ENCODE data around the gene PLA2G2A. TPM values are rescaled to one million over a fixed set of nuclear protein-coding genes. Genes with fewer than 3 reads are reported as not detected.
A peak's percentile ranks its signal among the peaks of the same experiment; 100 is the strongest.

PLA2G2A gene
- total RNA-seq, 2 donors from 2014 or later = 9.3 to 57.7 TPM

- peaks cover 7% of the 10 kb centered on the region for H3K4me1 ChIP-seq
These were observed 896 bp upstream of the PLA2G2A start for GRCh38 chr1:19980314-19980713.

GRCh38 chr1:19978143-19978542 lies 1.3 kb downstream of the PLA2G2A start:
- Histone ChIP-seq H3K27ac (no peak overlapping the region), H3K4me3 (no peak overlapping the region), H3K9me3 (no peaks in the 10 kb centered on the region), H3K36me3 (replicated peaks in 1 of 2; ENCODE audit: insufficient read depth in 1 of 2, low read depth in 2 of 2) (no peaks in the 10 kb centered on the region), H3K4me1 (peaks cover 26% of the 10 kb centered on the region), H3K27me3 (no peaks in the 10 kb centered on the region)
- WGBS, 2 donors = 92 to 93% methylated on average over 8 to 9 of the region's 9 CpGs
- TF ChIP-seq POLR2A (IDR thresholded peaks at IDR 0.05) = no peak
- TF ChIP-seq CTCF (IDR thresholded peaks at IDR 0.05) = no peak
- intact Hi-C loops (cut with DNase I) = no loop called here
- DNase-seq = no peak
- ATAC-seq = no peak

More at GRCh38 chr1:19980314-19980713, 896 bp upstream of the PLA2G2A start:
- WGBS, 2 donors = 28 to 35% methylated on average over 3 of the region's 3 CpGs
- Histone ChIP-seq H3K4me3 (no peak overlapping the region), H3K27me3 (no peaks in the 10 kb centered on the region), H3K9me3 (no peaks in the 10 kb centered on the region), H3K27ac (no peak overlapping the region), H3K36me3 (replicated peaks in 1 of 2; ENCODE audit: insufficient read depth in 1 of 2, low read depth in 2 of 2) (no peaks in the 10 kb centered on the region)
- DNase-seq (no peak), ATAC-seq (no peak)
- intact Hi-C loops (cut with DNase I) = no loop called here
- no peak for TF ChIP-seq POLR2A (IDR thresholded peaks at IDR 0.05)
- no peak for TF ChIP-seq CTCF (IDR thresholded peaks at IDR 0.05)

GRCh38 chr1:19976317-19977003 lies 3.0 kb downstream of the PLA2G2A start:
- peaks cover 26% of the 10 kb centered on the region for H3K4me1 ChIP-seq
- DNase-seq (no peak), ATAC-seq (no peak)
- no peaks in the 10 kb centered on the region for H3K36me3 ChIP-seq (replicated peaks in 1 of 2; ENCODE audit: insufficient read depth in 1 of 2, low read depth in 2 of 2)
- H3K9me3 ChIP-seq = no peaks in the 10 kb centered on the region
- no peak overlapping the region for H3K4me3 ChIP-seq
- H3K27me3 ChIP-seq = no peaks in the 10 kb centered on the region
- TF ChIP-seq CTCF (IDR thresholded peaks at IDR 0.05) (no peak), POLR2A (IDR thresholded peaks at IDR 0.05) (no peak)
- WGBS, 2 donors = 84 to 89% methylated on average over 7 of the region's 7 CpGs
- intact Hi-C loops (cut with DNase I) = no loop called here
- no peak overlapping the region for H3K27ac ChIP-seq

- H3K4me3 ChIP-seq = no peak overlapping the region
- WGBS, 2 donors = 31 to 36% methylated on average over 6 of the region's 6 CpGs
- ATAC-seq (no peak), DNase-seq (no peak)
- peak overlapping the region in 1 of 4 donors; percentile 63 for H3K27ac ChIP-seq
- TF ChIP-seq CTCF (IDR thresholded peaks at IDR 0.05) (no peak), POLR2A (IDR thresholded peaks at IDR 0.05) (no peak)
- no peaks in the 10 kb centered on the region for H3K36me3 ChIP-seq (replicated peaks in 1 of 2; ENCODE audit: insufficient read depth in 1 of 2, low read depth in 2 of 2)
- no peaks in the 10 kb centered on the region for H3K9me3 ChIP-seq
- H3K4me1 ChIP-seq = peaks cover 26% of the 10 kb centered on the region
- intact Hi-C loops (cut with DNase I) = no loop called here
- H3K27me3 ChIP-seq = no peaks in the 10 kb centered on the region
These were observed 3.8 kb downstream of the PLA2G2A start for GRCh38 chr1:19975423-19976193.
